HUDEP-2 (cell line): Measurements from ENCODE around the gene CAPRIN1.
A peak's percentile ranks its signal among the peaks of the same experiment; 100 is the strongest.

ENCODE experiments used
- DNase-seq, 76 experiments: peaks; one replicate each; lab custom pipeline; 2025; ENCODE audit not compliant: unreplicated experiment in 76 of 76; lab: John Stamatoyannopoulos, UW

Gene CAPRIN1

DNA sequence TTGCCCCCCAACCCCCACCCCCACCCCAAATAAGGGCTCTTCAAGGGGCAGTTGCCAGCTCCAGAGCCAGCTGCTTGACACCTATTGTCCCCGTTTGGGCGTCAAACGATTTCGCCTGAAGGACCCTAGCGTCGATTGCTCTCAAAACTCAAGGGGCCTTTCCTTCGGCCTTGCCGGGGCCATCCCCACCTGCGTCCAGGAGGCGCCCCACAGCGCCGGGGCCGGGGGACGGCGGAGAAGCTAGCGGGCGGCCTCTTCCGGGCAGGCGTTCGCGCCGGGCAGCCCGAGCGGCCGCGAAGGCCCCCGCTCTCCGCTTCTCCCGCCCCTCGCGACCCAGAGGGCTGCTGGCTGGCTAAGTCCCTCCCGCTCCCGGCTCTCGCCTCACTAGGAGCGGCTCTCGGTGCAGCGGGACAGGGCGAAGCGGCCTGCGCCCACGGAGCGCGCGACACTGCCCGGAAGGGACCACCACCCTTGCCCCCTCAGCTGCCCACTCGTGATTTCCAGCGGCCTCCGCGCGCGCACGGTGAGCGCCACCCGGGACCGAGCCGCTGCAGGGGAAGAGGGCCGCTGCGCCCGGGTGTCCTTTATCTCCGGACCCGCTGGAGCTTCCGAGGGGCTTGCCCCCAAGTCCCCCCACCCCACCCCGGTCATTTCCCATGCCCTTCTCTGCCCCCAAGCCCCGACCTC, at the start of gene CAPRIN1:
CAPRIN1 (plus strand) TSS at position 383 of the 687 bp plus-strand sequence. CDS start 690 bp downstream, outside the sequence.
- DNase-seq: peak in 75 of 76 experiments; percentile 54 to 96 (median 85)

DNA sequence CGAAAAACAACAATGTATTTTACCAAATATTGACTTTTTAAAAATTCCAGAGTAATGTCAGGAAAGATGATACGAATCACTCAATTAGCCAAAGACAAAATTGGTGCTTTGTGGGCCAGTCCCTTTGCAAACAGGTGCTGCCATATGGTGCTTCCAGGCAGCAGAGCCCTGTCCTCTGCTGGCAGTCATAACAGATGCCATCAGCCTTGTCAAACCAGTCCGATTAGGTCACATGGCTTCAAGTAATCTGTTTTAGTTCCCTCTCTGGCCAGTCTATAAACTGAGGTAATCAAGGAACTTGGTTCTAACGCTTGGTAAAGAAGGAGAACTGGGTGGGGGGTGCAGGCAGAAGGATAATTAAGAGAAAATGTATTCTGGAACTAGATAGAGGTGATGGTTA, 49.1 kb upstream of the CAPRIN1 start:
- DNase-seq: no peak

DNA sequence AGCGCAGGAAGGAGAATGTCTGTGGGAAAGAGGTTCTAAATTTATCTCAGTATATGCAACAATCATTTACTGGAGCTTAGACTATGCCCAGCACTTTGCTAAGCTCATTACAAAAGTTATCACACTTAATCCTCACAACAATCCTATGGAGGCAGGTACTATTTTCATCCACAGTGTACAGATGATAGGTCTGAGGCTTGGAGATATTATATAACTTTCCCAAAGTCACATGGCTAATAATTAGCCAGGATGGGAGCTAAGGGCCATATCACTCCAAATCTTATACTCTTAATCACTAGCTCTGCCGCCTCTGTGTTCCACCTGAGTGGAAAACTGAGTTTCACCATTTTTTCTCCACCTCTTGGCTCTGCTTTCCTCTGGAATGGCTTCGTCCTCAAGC, 47.3 kb upstream of the CAPRIN1 start:
- DNase-seq: no peak

- DNase-seq: no peak
These were observed 44.7 kb upstream of the CAPRIN1 start for GRCh38 chr11:34006876-34007275.

- no peak for DNase-seq
These were observed 38.8 kb upstream of the CAPRIN1 start for GRCh38 chr11:34012734-34013133.

DNA sequence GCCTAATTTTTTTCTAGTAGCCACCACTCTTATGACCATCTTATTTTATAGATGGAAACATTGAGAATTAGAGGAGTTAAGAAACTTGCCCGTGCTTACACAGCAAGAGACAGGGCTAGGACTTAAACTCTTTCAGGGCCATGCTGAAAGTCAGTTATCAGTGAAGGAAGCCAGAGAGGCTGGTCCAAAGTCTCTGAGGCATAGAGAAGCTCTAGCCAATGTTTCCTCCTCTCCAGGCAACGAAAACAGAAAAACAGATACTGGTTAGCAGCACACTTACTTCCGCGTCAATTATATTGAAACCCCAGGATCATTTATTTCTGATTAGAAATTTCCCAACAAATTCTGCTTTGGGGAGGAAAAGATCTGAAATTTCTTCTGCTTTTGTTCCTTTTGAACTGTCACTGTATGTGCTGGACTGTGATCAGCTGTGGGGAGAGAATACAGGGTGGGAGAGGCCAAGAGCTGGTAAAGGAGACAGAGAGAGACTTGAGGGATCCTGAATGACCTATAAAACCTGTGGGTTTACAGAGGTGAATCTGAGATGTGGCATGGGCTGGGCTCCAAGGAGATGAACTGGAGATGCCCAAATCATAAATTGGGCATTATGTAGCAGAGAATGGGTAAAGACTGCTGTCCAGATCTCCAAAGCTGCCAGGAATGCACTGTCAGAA, 37.5 kb upstream of the CAPRIN1 start:
- no peak for DNase-seq

GRCh38 chr11:34021977-34022735, 29.4 kb upstream of the CAPRIN1 start:
- no peak for DNase-seq

DNA sequence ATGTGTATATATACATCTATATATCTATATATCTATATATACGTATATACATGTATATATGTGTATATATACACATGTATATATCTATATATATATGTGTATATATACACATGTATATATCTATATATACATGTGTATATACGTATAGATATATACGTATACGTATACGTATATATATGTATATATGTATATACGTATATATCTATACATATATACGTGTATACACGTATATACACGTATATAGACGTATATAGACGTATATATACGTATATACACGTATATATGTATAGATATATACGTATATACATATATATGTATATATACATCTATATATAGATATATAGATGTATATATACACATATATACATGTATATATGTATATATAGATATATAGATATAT, 25.1 kb upstream of the CAPRIN1 start:
- DNase-seq: no peak

GRCh38 chr11:34027516-34028408, 23.8 kb upstream of the CAPRIN1 start:
- DNase-seq: no peak

DNA sequence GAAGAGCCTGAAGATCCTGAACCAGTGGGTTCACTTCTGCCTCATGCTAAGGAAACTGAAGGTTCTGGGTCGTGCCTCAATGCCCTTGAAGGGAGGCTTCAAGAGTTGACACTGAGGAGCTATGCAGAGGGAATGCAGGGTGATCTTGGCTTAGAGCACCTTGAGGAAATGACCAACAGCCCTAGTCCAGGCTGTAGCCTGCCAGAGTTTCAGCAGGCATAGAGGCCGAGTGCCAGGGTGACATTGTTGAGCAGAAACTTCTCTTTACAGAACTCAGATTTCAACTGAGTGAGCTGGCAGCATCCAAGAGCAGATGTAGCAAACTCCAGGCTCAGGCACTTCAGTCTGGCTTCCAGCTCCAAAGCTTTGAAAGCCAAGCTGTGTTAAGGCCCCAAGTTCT, 23.1 kb upstream of the CAPRIN1 start:
- no peak for DNase-seq

DNA sequence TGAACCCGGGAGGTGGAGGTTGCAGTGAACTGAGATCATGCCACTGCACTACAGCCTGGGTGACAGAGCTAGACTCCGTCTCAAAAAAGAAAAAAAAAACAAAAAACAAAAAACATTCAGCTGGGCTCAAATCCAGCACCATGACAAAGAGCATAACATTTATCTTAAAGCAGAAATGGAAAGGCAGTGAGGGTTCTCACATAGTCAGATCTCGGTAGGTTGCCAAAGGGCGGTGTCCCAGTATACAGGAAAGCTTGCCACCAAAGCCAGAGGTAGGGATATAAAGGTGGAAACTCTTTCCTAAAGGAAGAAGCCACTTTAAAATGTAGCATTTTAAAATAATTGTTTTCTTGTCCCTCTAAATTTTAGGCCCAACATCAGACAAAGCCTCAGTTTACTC, 22.4 kb upstream of the CAPRIN1 start:
- peak in 5 of 76 experiments; percentile 3 to 29 (median 14) for DNase-seq

DNA sequence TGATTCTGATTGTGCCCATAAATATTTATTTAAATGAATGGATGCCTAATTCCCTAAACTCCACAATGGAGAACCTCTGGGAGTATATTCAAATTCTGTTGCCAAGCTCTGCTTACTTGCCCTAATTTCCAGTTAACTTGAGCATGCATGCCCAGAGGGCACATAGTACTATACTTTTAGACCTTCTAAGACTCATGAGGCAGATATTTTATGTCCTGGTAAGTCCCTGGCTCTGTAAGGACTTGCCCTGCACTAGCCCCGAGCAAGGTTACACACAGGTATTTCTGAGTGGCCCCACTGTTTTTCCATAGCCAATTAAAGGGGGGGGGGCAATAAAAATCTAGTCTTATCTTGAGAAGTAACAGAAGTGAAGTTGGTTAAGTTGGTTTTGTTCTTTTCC, 21.1 kb upstream of the CAPRIN1 start:
- DNase-seq: no peak

- no peak for DNase-seq
These were observed 18.1 kb upstream of the CAPRIN1 start for GRCh38 chr11:34033399-34033798.

GRCh38 chr11:34034053-34034452, 17.5 kb upstream of the CAPRIN1 start:
- DNase-seq: no peak

DNA sequence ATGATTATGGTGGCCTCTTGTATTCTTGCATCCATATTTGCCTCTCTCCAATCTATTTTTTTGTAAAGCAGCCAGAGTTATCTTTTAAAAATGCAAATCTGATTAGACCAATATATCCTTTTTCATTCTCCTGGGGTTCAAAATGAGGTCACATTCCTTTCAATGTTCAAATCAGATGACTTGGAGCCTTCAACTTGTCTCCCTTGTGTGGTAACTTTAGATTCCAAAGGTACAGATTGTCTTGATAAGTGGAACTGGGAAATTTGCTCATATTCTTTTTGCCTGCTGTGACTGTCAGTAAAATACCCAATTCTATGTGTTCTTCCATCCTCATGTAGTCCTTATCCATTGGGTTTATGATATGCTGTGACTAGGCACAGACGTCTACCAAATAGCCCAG, 15.1 kb upstream of the CAPRIN1 start:
- DNase-seq: no peak

DNA sequence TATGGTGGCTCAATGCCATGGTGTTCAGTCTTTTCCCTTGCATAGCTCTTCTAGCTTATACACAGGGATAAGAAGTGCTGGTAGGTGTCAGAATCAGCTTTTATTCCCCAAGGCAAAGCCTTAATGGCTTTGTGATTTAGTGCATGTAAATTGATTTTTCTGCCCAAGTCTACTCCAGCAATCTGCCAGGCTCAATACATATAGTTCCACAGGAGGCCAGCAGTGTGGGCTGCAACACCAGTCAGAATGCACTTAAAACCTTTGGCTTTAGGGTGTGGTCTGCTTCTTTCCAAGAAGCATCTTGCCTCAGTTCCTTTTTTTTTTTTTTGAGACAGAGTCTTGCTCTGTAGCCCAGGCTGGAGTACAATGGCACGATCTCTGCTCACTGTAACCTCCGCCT, 14.5 kb upstream of the CAPRIN1 start:
- DNase-seq: peak in 7 of 76 experiments; percentile 1 to 32 (median 8)

DNA sequence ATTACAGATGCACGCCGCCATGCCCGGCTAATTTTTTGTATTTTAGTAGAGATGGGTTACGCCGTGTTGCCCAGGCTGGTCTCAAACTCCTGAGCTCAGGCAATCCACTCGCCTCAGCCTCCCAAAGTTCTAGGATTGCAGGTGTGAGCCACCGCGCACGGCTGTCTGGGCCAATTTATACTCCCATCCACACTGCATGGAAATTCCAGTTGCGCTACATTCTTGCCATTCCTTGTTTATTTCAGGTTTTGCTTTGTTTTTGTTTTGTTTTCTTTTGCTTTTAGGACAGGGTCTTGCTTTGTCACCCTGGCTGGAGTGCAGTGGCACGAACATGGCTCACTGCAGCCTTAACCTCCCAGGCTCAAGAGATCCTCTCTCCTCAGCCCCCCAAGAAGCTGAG, 11.0 kb upstream of the CAPRIN1 start:
- no peak for DNase-seq

- DNase-seq: peak in 39 of 76 experiments; percentile 5 to 56 (median 28)
These were observed 6.7 kb upstream of the CAPRIN1 start for GRCh38 chr11:34044664-34045485.

DNA sequence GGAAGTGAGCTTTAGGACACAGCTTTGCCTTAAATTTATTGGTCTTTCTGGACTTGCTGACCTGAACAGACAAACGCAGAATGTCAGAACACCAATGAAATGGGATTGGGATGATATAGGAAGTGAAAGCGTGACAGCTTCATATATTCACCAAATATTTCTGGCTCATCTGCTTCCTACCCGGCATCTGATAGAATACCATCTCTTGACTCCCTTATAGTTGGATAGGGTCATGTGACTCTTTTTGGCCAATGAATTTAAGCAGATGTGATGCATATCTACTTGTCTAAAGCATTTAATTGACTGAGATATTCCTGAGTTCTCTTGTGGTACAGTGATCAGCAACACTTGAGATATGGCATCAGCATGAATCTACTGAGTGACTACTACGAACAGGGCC, 2.5 kb upstream of the CAPRIN1 start:
- DNase-seq: no peak
